B cell (primary cell): ENCODE data around the gene CYP20A1. TPM values are rescaled to one million over a fixed set of nuclear protein-coding genes. Genes with fewer than 3 reads are reported as not detected.
A peak's percentile ranks its signal among the peaks of the same experiment; 100 is the strongest.

Experiments
- ATAC-seq: fragments of 200-7000 bp; cut with Tn5 transposase; one replicate; pipeline ENCODE4 v1.10.0; 2021; ENCODE audit warnings: low read depth, mild to moderate bottlenecking, moderate number of reproducible peaks, moderate library complexity
- CTCF ChIA-PET: fragments of 350-600 bp; sonication (Branson Sonifier 250); formaldehyde crosslinking; loops from one replicate; lab custom pipeline; 2021; ENCODE audit warnings: antibody characterized with exemption, inconsistent platforms; lab: Charles Lee
- POLR2A ChIA-PET: fragments of 350-600 bp; sonication (Branson Sonifier 250); formaldehyde crosslinking; loops from one replicate; lab custom pipeline; 2021; ENCODE audit warnings: antibody characterized with exemption; lab: Charles Lee
- DNase-seq: peaks from one replicate; pipeline ENCODE4 v3.0.0; 2013
- H2AFZ ChIP-seq: 2 replicates; pipeline ENCODE4 v1.6.1; 2012; ENCODE audit warnings: mild to moderate bottlenecking, low read depth, low read length; ENCODE audit not compliant: insufficient read depth, poor library complexity, severe bottlenecking
- H3K27ac ChIP-seq, 2 donors: 1 replicate in 1 of 2; 2 replicates in 1 of 2; pipeline ENCODE4 v1.5.1; 2012 to 2013; ENCODE audit warnings: low read length in 2 of 2, mild to moderate bottlenecking in 2 of 2, moderate library complexity in 1 of 2
- H3K27me3 ChIP-seq, 4 experiments: fragments of 200-600 bp in 1 of 4; sonication (generic) in 1 of 4; replicated peaks in 1 of 4; 1 replicate in 2 of 4; 2 replicates in 2 of 4; pipeline versions ENCODE4 v1.6.1 to v1.7.0; 2013 to 2016; ENCODE audit warnings: low read length in 3 of 4, mild to moderate bottlenecking in 2 of 4, mixed read lengths in 1 of 4, moderate library complexity in 1 of 4; ENCODE audit not compliant: insufficient read depth in 4 of 4, control insufficient read depth in 3 of 4; ENCODE audit errors: control extremely low read depth in 1 of 4
- H3K36me3 ChIP-seq, 2 experiments: replicated peaks in 1 of 2; 1 replicate in 1 of 2; 2 replicates in 1 of 2; pipeline versions ENCODE4 v1.6.1 to v1.7.1; 2013; ENCODE audit warnings: low read length in 1 of 2; ENCODE audit not compliant: insufficient read depth in 2 of 2, control insufficient read depth in 1 of 2; ENCODE audit errors: control extremely low read depth in 1 of 2, extremely low read depth in 1 of 2
- H3K4me1 ChIP-seq, 2 donors: fragments of 200-600 bp in 1 of 2; sonication (generic) in 1 of 2; 1 replicate in 1 of 2; 2 replicates in 1 of 2; pipeline versions ENCODE4 v1.5.1 to v1.6.1; 2013 to 2017; ENCODE audit warnings: low read length in 2 of 2; ENCODE audit not compliant: control insufficient read depth in 2 of 2, insufficient read depth in 2 of 2
- H3K4me2 ChIP-seq: replicated peaks from 2 replicates; pipeline ENCODE3; 2012; ENCODE audit warnings: mild to moderate bottlenecking, low read depth, low read length; ENCODE audit not compliant: poor library complexity, severe bottlenecking
- H3K4me3 ChIP-seq, 5 experiments: fragments of 200-600 bp in 1 of 5; sonication (generic) in 1 of 5; 1 replicate in 3 of 5; 2 replicates in 2 of 5; pipeline versions ENCODE4 v1.5.1 to v1.7.0; 2011 to 2016; ENCODE audit warnings: low read length in 4 of 5, mild to moderate bottlenecking in 4 of 5, low read depth in 2 of 5, control low read depth in 1 of 5, moderate library complexity in 1 of 5; ENCODE audit not compliant: insufficient read depth in 1 of 5; ENCODE audit errors: control extremely low read depth in 1 of 5, extremely low read depth in 1 of 5
- H3K79me2 ChIP-seq: fragments of 200-600 bp; sonication (generic); one replicate; pipeline ENCODE4 v1.6.0; 2016; ENCODE audit warnings: low read length; ENCODE audit not compliant: control insufficient read depth, insufficient read depth
- H3K9ac ChIP-seq: fragments of 200-600 bp; sonication (generic); 2 replicates; pipeline ENCODE4 v1.6.1; 2017; ENCODE audit warnings: mild to moderate bottlenecking, low read length, moderate library complexity
- H3K9me3 ChIP-seq, 3 donors: one replicate each; pipeline versions ENCODE4 v1.6.1 to v1.7.1; 2013; ENCODE audit warnings: low read length in 2 of 3; ENCODE audit not compliant: control insufficient read depth in 2 of 3, insufficient read depth in 1 of 3; ENCODE audit errors: control extremely low read depth in 1 of 3
- H4K20me1 ChIP-seq: 2 replicates; pipeline ENCODE4 v1.6.0; 2012; ENCODE audit warnings: mild to moderate bottlenecking, low read length; ENCODE audit not compliant: insufficient read depth, control insufficient read depth, poor library complexity, severe bottlenecking
- H3K27ac Mint-ChIP-seq: one replicate; pipeline ENCODE4 v1.8.0; 2021; ENCODE audit warnings: mixed read lengths
- H3K27me3 Mint-ChIP-seq: one replicate; pipeline ENCODE4 v1.8.0; 2021; ENCODE audit warnings: mixed read lengths
- H3K4me1 Mint-ChIP-seq: one replicate; pipeline ENCODE4 v1.8.0; 2021; ENCODE audit warnings: mixed read lengths
- H3K4me3 Mint-ChIP-seq: one replicate; pipeline ENCODE4 v1.8.0; 2021; ENCODE audit warnings: mixed read lengths
- H3K9me3 Mint-ChIP-seq: one replicate; pipeline ENCODE4 v1.8.0; 2022; ENCODE audit warnings: mixed read lengths; ENCODE audit not compliant: insufficient read depth
- CTCF ChIP-seq: fragments of 200-600 bp; IDR thresholded peaks from one replicate; pipeline ENCODE4 v1.8.0; 2022; ENCODE audit warnings: antibody characterized with exemption, mild to moderate bottlenecking
- EZH2 ChIP-seq: IDR thresholded peaks from 2 replicates; pipeline ENCODE4 v1.6.1; 2012; ENCODE audit warnings: borderline replicate concordance, low read depth, mild to moderate bottlenecking, moderate library complexity, low read length; ENCODE audit not compliant: insufficient read depth, poor library complexity, severe bottlenecking
- WGBS: methylation state at CpG from one replicate; pipeline ENCODE4 v1.1.5; 2013; ENCODE audit warnings: missing lambda C conversion rate; ENCODE audit not compliant: insufficient coverage; 5-methylcytosine and 5-hydroxymethylcytosine counted together
- intact Hi-C: fragments of 100-400 bp; cut with micrococcal nuclease; formaldehyde crosslinking; loops from one replicate; pipeline ENCODE4 v1.10.0; 2022
- polyA plus RNA-seq: library from polyadenylated mRNA; depleted of rRNA; stranded (reverse); fragments of >200 nt; gene quantifications from 2 replicates; pipeline ENCODE4 v1.2.3, GENCODE V29; 2012
- total RNA-seq, 2 donors: library from RNA; stranded (reverse); fragments of 120-200 nt in 1 of 2; gene quantifications; 1 replicate in 1 of 2; 2 replicates in 1 of 2; pipeline versions ENCODE4 v1.2.3 to v1.2.4, GENCODE V29; 2013 to 2022

The CYP20A1 gene
- total and polyA plus RNA-seq, 2 donors (not counting 1 experiment from before 2014, with no cell fraction given), result 16.2 to 38.5 TPM

GRCh38 chr2:203310688-203311436, 72.0 kb downstream of the CYP20A1 start:
- Histone ChIP-seq H3K4me3 (no peak overlapping the region), H3K27me3 (no peaks in the 10 kb centered on the region), H3K79me2 (no peaks in the 10 kb centered on the region), H3K9me3 (peaks cover 0 to 5% (median 0%) of the 10 kb centered on the region in 3 donors), H4K20me1 (no peaks in the 10 kb centered on the region), H3K27ac (no peak overlapping the region), H3K4me2 (no peak overlapping the region), H3K36me3 (peaks cover 0 to 3% of the 10 kb centered on the region in 2 experiments), H3K9ac (no peak overlapping the region), H3K4me1 (no peaks in the 10 kb centered on the region), H2AFZ (no peak overlapping the region)
- intact Hi-C loops, result no loop called here
- ATAC-seq (no peak), DNase-seq (no peak)
- CTCF ChIA-PET, result interaction anchor here (0.6 kb wide), 1 partner anchor 12 kb away, joined by 3 read pairs; no protein-coding TSS in a partner anchor
- POLR2A ChIA-PET, result interaction anchor here (0.5 kb wide), 1 partner anchor 10 kb away, joined by 4 read pairs; no protein-coding TSS in a partner anchor
- Mint-ChIP-seq H3K4me1 (no peaks in the 10 kb centered on the region), H3K27me3 (no peaks in the 10 kb centered on the region), H3K27ac (no peak overlapping the region), H3K4me3 (no peak overlapping the region), H3K9me3 (peaks cover 3% of the 10 kb centered on the region)
- WGBS, result no CpG with 5 or more reads among the region's 3 CpGs
- no peak for TF ChIP-seq CTCF
- no peak for TF ChIP-seq EZH2

- no peaks in the 10 kb centered on the region for H3K9me3 Mint-ChIP-seq
- H3K27ac Mint-ChIP-seq, result peak overlapping the region; percentile 2
- Histone ChIP-seq H2AFZ (no peak overlapping the region), H3K9me3 (no peaks in the 10 kb centered on the region), H3K9ac (no peak overlapping the region), H3K27ac (no peak overlapping the region), H4K20me1 (no peaks in the 10 kb centered on the region), H3K36me3 (no peaks in the 10 kb centered on the region), H3K4me2 (no peak overlapping the region), H3K4me1 (peaks cover 8 to 14% of the 10 kb centered on the region in 2 donors), H3K79me2 (peaks cover 16% of the 10 kb centered on the region), H3K4me3 (no peak overlapping the region), H3K27me3 (no peaks in the 10 kb centered on the region)
- DNase-seq (peak; percentile 4), ATAC-seq (no peak)
- H3K4me1 Mint-ChIP-seq, result peaks cover 23% of the 10 kb centered on the region
- WGBS, result no CpG with 5 or more reads among the region's 1 CpG
- no peak overlapping the region for H3K4me3 Mint-ChIP-seq
- ChIA-PET POLR2A (no interaction called here), CTCF (no interaction called here)
- intact Hi-C loops, result loop anchor here (10.0 kb wide), 1 partner anchor 312 kb away; the partner anchor contains the start of gene NBEAL1
- H3K27me3 Mint-ChIP-seq, result no peaks in the 10 kb centered on the region
- no peak for TF ChIP-seq EZH2
- TF ChIP-seq CTCF, result no peak
Measured at GRCh38 chr2:203326356-203326755, 87.5 kb downstream of the CYP20A1 start.
